Panc1 (cell line): ENCODE measurements around the gene PSORS1C2.

Source experiments
- CTCF ChIP-seq: fragments of 450-650 bp; IDR thresholded peaks from 2 replicates; pipeline ENCODE4 v1.5.1; 2017; ENCODE audit warnings: mild to moderate bottlenecking
- REST ChIP-seq, 2 experiments: IDR thresholded peaks; 2 replicates each; pipeline ENCODE4 v1.6.1; 2011 to 2012; ENCODE audit warnings: low read depth in 2 of 2, control low read depth in 1 of 2, low read length in 1 of 2, mild to moderate bottlenecking in 1 of 2, moderate library complexity in 1 of 2; ENCODE audit not compliant: insufficient read depth in 1 of 2

- TF ChIP-seq CTCF (no peak), REST (IDR thresholded peaks at IDR 0.05; ENCODE audit: insufficient read depth in 1 of 2, low read depth in 2 of 2, low read length in 1 of 2) (no peak)
Measured at GRCh38 chr6:31126396-31127175, 12.3 kb downstream of the PSORS1C2 start.
